SW480 (cell line): ENCODE measurements around the gene FAM47A.

Experiments
- DNase-seq: peaks from one replicate; pipeline ENCODE4 v3.0.0-alpha.2; 2016; ENCODE audit warnings: low spot score

FAM47A gene

GRCh38 chrX:34132028-34132427, at the start of gene FAM47A:
Gene FAM47A (minus strand): TSS chrX:34132314. CDS start chrX:34132278, 36 bp downstream.
- no peak for DNase-seq

DNA sequence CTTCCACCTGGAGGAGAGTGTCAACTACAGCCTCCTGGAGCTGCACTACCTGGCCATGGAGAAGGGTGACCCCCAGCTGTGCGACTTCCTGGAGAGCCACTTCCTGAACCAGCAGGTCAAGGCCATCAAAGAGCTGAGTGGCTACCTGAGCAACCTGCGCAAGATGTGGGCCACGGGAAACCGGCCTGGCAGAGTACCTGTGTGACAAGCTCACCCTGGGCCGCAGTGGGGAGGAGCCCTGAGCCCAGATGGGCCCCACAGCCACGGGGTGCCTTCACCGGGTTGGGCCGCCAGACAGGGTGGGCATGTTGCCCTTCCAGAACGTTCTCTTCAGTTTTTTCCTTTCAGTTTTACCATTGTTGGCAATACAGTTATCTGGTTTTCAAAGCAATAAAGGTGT, 15.2 kb upstream of the FAM47A start:
- no peak for DNase-seq

DNA sequence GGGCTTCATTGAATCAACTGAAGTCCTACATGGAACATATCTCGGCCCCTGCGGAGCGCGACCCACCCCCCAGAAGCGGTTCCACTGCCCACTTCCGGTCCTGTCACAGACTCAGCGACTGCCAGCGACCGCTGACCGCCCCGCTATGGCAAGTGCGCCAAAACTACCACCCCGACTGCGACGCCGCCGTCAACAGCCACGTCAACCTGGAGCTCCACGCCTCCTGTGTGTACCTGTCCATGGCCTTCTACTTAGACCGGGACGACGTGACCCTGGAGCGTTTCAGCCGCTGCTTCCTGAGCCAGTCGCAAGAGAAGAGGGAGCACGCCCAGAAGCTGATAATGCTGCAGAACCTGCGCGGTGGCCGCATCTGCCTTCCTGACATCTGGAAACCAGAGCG, 14.8 kb upstream of the FAM47A start:
- no peak for DNase-seq

DNA sequence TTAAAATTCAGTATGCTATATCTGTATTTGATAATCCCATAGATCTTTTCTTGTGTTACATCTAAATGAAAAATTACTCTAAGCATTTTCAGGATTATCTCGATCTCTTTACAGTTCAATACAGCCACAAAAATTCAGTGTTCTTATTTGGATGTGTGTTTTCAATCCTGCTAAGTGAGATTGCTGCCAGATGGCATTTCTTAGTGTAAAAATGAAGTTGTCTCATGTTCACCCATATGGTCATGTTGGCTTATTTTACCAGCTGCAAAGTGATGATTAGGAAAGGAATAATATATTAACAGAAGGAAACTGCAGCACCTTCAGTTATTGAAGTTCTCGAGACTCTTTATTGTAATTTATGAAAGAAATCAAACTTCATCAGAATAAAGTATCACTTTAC, 12.1 kb upstream of the FAM47A start:
- no peak for DNase-seq

DNA sequence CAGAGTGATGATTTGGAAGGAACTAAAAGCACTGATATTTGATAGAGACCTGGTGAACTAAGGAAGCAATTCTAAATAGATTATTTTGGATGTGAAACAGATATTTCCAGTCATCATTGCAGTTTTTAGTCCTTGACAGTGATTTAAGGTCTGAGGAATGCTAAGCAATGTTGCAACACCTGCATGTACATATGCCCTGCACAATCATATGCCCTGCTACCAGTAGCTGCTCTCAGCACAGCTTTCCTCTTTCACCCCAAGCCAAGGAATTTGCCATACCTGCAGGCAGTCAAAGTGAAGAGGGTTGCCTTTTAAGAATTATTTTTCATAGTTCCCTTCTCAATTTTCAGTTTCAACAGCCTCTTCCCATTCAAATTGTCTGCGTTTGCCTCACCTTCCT, 8.7 kb upstream of the FAM47A start:
- DNase-seq, result no peak

- DNase-seq, result no peak
Measured at GRCh38 chrX:34130980-34131744, 952 bp downstream of the FAM47A start.

DNA sequence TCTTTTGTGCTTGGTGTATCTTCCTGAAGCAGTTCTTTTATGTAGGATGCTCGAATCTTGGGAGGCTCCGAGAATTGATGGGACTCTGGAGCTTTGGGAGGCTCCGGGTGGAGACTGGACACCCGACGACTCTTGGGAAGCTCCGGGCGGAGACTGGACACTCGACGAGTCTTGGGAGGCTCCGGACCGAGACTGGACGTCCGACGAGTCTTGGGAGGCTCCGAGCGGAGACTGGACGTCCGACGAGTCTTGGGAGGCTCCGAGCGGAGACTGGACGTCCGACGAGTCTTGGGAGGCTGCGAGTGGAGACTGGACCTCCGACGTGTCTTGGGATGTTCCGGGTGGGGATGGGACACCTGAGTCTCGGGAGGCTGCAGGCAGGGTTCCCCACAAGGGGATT, 1.6 kb downstream of the FAM47A start:
- DNase-seq, result no peak

GRCh38 chrX:34126011-34126410, 6.1 kb downstream of the FAM47A start:
- DNase-seq, result no peak

DNA sequence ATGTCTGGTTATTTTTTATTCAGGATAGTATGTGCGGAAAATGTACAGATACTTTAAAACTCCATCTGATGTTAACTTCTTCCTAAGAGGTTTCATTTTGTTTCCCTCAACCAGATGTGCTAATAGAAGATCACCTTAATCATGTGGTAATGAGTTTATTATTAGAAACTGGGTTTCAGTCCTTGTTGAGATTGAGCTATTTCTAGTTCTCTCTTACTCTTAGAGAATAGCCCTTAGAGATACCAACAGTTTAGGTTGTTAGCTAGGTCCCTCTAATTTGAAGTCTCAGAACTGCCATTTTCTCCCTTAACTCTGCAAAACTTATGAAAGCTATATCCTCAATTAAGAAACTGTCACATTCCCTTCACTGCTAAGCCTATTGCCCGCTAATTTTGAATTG, 13.0 kb downstream of the FAM47A start:
- DNase-seq, result no peak

GRCh38 chrX:34112459-34112858, 19.7 kb downstream of the FAM47A start:
- DNase-seq, result no peak
